Calu3 (cell line): ENCODE data around the gene NECAB3. TPM values are rescaled to one million over a fixed set of nuclear protein-coding genes. Genes with fewer than 3 reads are reported as not detected.

Experiments
- BruUV-seq: library from RNA; stranded (reverse); fragments of 400-500 nt; replicated peaks from 2 replicates; lab custom pipeline; 2021; lab: Mats Ljungman, UMichigan
- CTCF ChIA-PET: fragments of 300-600 bp; sonication (Branson Sonifier 250); formaldehyde crosslinking; loops from one replicate; lab custom pipeline; 2022; ENCODE audit warnings: antibody characterized with exemption; lab: Charles Lee
- DNase-seq: peaks from one replicate; pipeline ENCODE4 v3.0.0; 2022
- H3K27ac Mint-ChIP-seq: one replicate; pipeline ENCODE4 v1.8.0; 2022; ENCODE audit warnings: mixed read lengths; ENCODE audit not compliant: unreplicated experiment
- H3K27me3 Mint-ChIP-seq: one replicate; pipeline ENCODE4 v1.8.0; 2022; ENCODE audit warnings: mixed read lengths; ENCODE audit not compliant: unreplicated experiment
- H3K36me3 Mint-ChIP-seq: one replicate; pipeline ENCODE4 v1.8.0; 2022; ENCODE audit warnings: mild to moderate bottlenecking, moderate library complexity, mixed read lengths; ENCODE audit not compliant: insufficient read depth, unreplicated experiment
- H3K4me1 Mint-ChIP-seq: one replicate; pipeline ENCODE4 v1.8.0; 2022; ENCODE audit warnings: mild to moderate bottlenecking, low read depth, mixed read lengths; ENCODE audit not compliant: unreplicated experiment
- H3K4me3 Mint-ChIP-seq: one replicate; pipeline ENCODE4 v1.8.0; 2022; ENCODE audit warnings: mild to moderate bottlenecking, low read depth, moderate library complexity, mixed read lengths; ENCODE audit not compliant: unreplicated experiment
- H3K9me3 Mint-ChIP-seq: one replicate; pipeline ENCODE4 v1.8.0; 2022; ENCODE audit warnings: low read depth, mixed read lengths; ENCODE audit not compliant: unreplicated experiment
- CTCF ChIP-seq: fragments of 200-600 bp; IDR thresholded peaks from one replicate; pipeline ENCODE4 v1.8.0; 2022; ENCODE audit warnings: antibody characterized with exemption; ENCODE audit not compliant: unreplicated experiment
- intact Hi-C: fragments of 100-400 bp; cut with micrococcal nuclease; formaldehyde crosslinking; loops from one replicate; pipeline ENCODE4 v1.10.0; 2022; ENCODE audit not compliant: unreplicated experiment
- total RNA-seq: library from RNA; stranded (reverse); gene quantifications from 2 replicates; pipeline ENCODE4 v1.2.3, GENCODE V29; 2022

NECAB3 gene
- total RNA-seq, 1 experiment from 2014 or later = 80.8 TPM

- no peak for TF ChIP-seq CTCF
- intact Hi-C loops = no loop called here
- Mint-ChIP-seq H3K27me3 (no peaks in the 10 kb centered on the region), H3K4me1 (no peaks in the 10 kb centered on the region), H3K4me3 (no peak overlapping the region), H3K9me3 (no peaks in the 10 kb centered on the region), H3K36me3 (peaks cover 23% of the 10 kb centered on the region), H3K27ac (no peak overlapping the region)
- no peak for DNase-seq
- CTCF ChIA-PET = interaction anchor here (0.6 kb wide), 2 partner anchors 10 to 14 kb away, joined by 4 to 5 read pairs; no protein-coding TSS in a partner anchor
- BruUV-seq = no TSS peak
Measured at GRCh38 chr20:33622705-33623365, 51.4 kb downstream of the NECAB3 start.

GRCh38 chr20:33621717-33622400 is 52.4 kb downstream of the NECAB3 start:
- no peak for TF ChIP-seq CTCF
- H3K4me3 Mint-ChIP-seq = no peak overlapping the region
- H3K9me3 Mint-ChIP-seq = no peaks in the 10 kb centered on the region
- no peak overlapping the region for H3K27ac Mint-ChIP-seq
- BruUV-seq = no TSS peak
- peaks cover 22% of the 10 kb centered on the region for H3K36me3 Mint-ChIP-seq
- intact Hi-C loops = no loop called here
- H3K4me1 Mint-ChIP-seq = no peaks in the 10 kb centered on the region
- CTCF ChIA-PET = interaction anchor here (0.6 kb wide), 1 partner anchor 13 kb away, joined by 4 read pairs; no protein-coding TSS in a partner anchor
- H3K27me3 Mint-ChIP-seq = no peaks in the 10 kb centered on the region
- no peak for DNase-seq

- Mint-ChIP-seq H3K4me3 (no peak overlapping the region), H3K27ac (no peak overlapping the region), H3K9me3 (no peaks in the 10 kb centered on the region), H3K4me1 (no peaks in the 10 kb centered on the region), H3K36me3 (peaks cover 5% of the 10 kb centered on the region), H3K27me3 (no peaks in the 10 kb centered on the region)
- no TSS peak for BruUV-seq
- no peak for TF ChIP-seq CTCF
- CTCF ChIA-PET = interaction anchor here (0.5 kb wide), 1 partner anchor 1181 kb away, joined by 3 read pairs; no protein-coding TSS in a partner anchor
- no peak for DNase-seq
- intact Hi-C loops = no loop called here
Measured at GRCh38 chr20:33612001-33612400, 62.2 kb downstream of the NECAB3 start.

- DNase-seq = no peak
- peaks cover 5% of the 10 kb centered on the region for H3K36me3 Mint-ChIP-seq
- H3K4me1 Mint-ChIP-seq = no peaks in the 10 kb centered on the region
- no peak for TF ChIP-seq CTCF
- H3K27ac Mint-ChIP-seq = no peak overlapping the region
- no TSS peak for BruUV-seq
- H3K9me3 Mint-ChIP-seq = no peaks in the 10 kb centered on the region
- no peak overlapping the region for H3K4me3 Mint-ChIP-seq
- CTCF ChIA-PET = no interaction called here
- intact Hi-C loops = no loop called here
- H3K27me3 Mint-ChIP-seq = no peaks in the 10 kb centered on the region
Measured at GRCh38 chr20:33611106-33611505, 63.1 kb downstream of the NECAB3 start.
